Type B pancreatic cell (in vitro differentiated cells): ENCODE data around the gene ARFGAP1. TPM values are rescaled to one million over a fixed set of nuclear protein-coding genes. Genes with fewer than 3 reads are reported as not detected.

Experiments used
- DNase-seq: peaks from one replicate; pipeline ENCODE4 v3.0.0; 2021; ENCODE audit warnings: mixed read lengths; ENCODE audit not compliant: unreplicated experiment; ENCODE audit errors: extremely low spot score
- H3K27ac Mint-ChIP-seq: 2 replicates; pipeline ENCODE4 v1.8.0; 2021; ENCODE audit warnings: mild to moderate bottlenecking, mixed read lengths
- H3K27me3 Mint-ChIP-seq: 2 replicates; pipeline ENCODE4 v1.8.0; 2021; ENCODE audit warnings: mixed read lengths
- H3K36me3 Mint-ChIP-seq: 2 replicates; pipeline ENCODE4 v1.8.0; 2021; ENCODE audit warnings: mixed read lengths
- H3K4me1 Mint-ChIP-seq: one replicate; pipeline ENCODE4 v1.8.0; 2021; ENCODE audit warnings: mixed read lengths; ENCODE audit not compliant: unreplicated experiment
- H3K4me3 Mint-ChIP-seq: 2 replicates; pipeline ENCODE4 v1.8.0; 2021; ENCODE audit warnings: mild to moderate bottlenecking, mixed read lengths
- H3K9me3 Mint-ChIP-seq: 2 replicates; pipeline ENCODE4 v1.8.0; 2021; ENCODE audit warnings: mixed read lengths
- CTCF ChIP-seq: fragments of 200-600 bp; sonication (generic); conservative IDR thresholded peaks from 2 replicates; pipeline ENCODE4 v1.5.0; 2021; ENCODE audit warnings: antibody characterized with exemption, mild to moderate bottlenecking
- long read RNA-seq: library from polyadenylated mRNA; unstranded; transcript quantifications from one replicate; pipeline ENCODE4 v2.0.0, GENCODE V29; 2020
- total RNA-seq: library from RNA; stranded (reverse); gene quantifications from 2 replicates; pipeline ENCODE4 v1.2.1, GENCODE V29; 2021; ENCODE audit warnings: low replicate concordance

The ARFGAP1 gene
- 132 and 141 TPM in 2 replicates for total RNA-seq
- long read RNA-seq, transcript ARFGAP1-203 (13 exons, 3,281 nt): major isoform, 9 of 23 reads
- long read RNA-seq, partial matches to known transcripts: 2 of 23 reads
- long read RNA-seq, other reads (novel, unspliced or antisense): 12 of 23 reads

GRCh38 chr20:63272105-63273058 lies at the start of gene ARFGAP1:
TSS of gene ARFGAP1 (plus strand) at chr20:63272813. CDS start at chr20:63275581, 2,768 bp downstream.
- no peaks in the 10 kb centered on the region for H3K9me3 Mint-ChIP-seq
- H3K36me3 Mint-ChIP-seq: no peaks in the 10 kb centered on the region
- no peaks in the 10 kb centered on the region for H3K27me3 Mint-ChIP-seq
- H3K27ac Mint-ChIP-seq: peak within 1 kb of the TSS; percentile 89
- peak within 1 kb of the TSS; percentile 97 for H3K4me3 Mint-ChIP-seq
- TF ChIP-seq CTCF: no peak
- H3K4me1 Mint-ChIP-seq: peaks cover 44% of the 10 kb centered on the region
- peak; percentile 94 for DNase-seq

GRCh38 chr20:63223121-63223825 lies 49.3 kb upstream of the ARFGAP1 start:
- H3K36me3 Mint-ChIP-seq: no peaks in the 10 kb centered on the region
- no peak overlapping the region for H3K27ac Mint-ChIP-seq
- TF ChIP-seq CTCF: peak; percentile 84
- H3K27me3 Mint-ChIP-seq: peaks cover 14% of the 10 kb centered on the region
- no peak overlapping the region for H3K4me3 Mint-ChIP-seq
- DNase-seq: no peak
- H3K9me3 Mint-ChIP-seq: no peaks in the 10 kb centered on the region
- peaks cover 15% of the 10 kb centered on the region for H3K4me1 Mint-ChIP-seq

- Mint-ChIP-seq H3K27me3 (peaks cover 14% of the 10 kb centered on the region), H3K27ac (no peak overlapping the region), H3K4me1 (peaks cover 15% of the 10 kb centered on the region), H3K4me3 (no peak overlapping the region), H3K9me3 (no peaks in the 10 kb centered on the region), H3K36me3 (no peaks in the 10 kb centered on the region)
- no peak for DNase-seq
- no peak for TF ChIP-seq CTCF
Measured at GRCh38 chr20:63223826-63224207, 48.8 kb upstream of the ARFGAP1 start.

- H3K4me3 Mint-ChIP-seq: no peak overlapping the region
- no peak for DNase-seq
- no peak overlapping the region for H3K27ac Mint-ChIP-seq
- H3K9me3 Mint-ChIP-seq: no peaks in the 10 kb centered on the region
- peak; percentile 29 for TF ChIP-seq CTCF
- H3K36me3 Mint-ChIP-seq: no peaks in the 10 kb centered on the region
- H3K4me1 Mint-ChIP-seq: peaks cover 18% of the 10 kb centered on the region
- peaks cover 14% of the 10 kb centered on the region for H3K27me3 Mint-ChIP-seq
Measured at GRCh38 chr20:63224412-63225081, 48.1 kb upstream of the ARFGAP1 start.

- Mint-ChIP-seq H3K27me3 (peaks cover 11% of the 10 kb centered on the region), H3K4me1 (peaks cover 20% of the 10 kb centered on the region), H3K27ac (no peak overlapping the region), H3K36me3 (no peaks in the 10 kb centered on the region), H3K4me3 (no peak overlapping the region), H3K9me3 (no peaks in the 10 kb centered on the region)
- no peak for TF ChIP-seq CTCF
- DNase-seq: no peak
Measured at GRCh38 chr20:63225082-63225454, 47.5 kb upstream of the ARFGAP1 start.
